Skeletal muscle satellite cell (primary cell): ENCODE results near the gene CLDN19.
"Not testable (repeated sequence)": the region's sequence is repeated elsewhere in the genome, so short reads cannot be mapped to it uniquely, and the experiment has no call there.

ENCODE experiments used
- H3K27me3 ChIP-seq: 2 replicates; pipeline ENCODE4 v1.7.0; 2013; ENCODE audit warnings: low read length; ENCODE audit not compliant: control insufficient read depth, insufficient read depth
- H3K36me3 ChIP-seq: 2 replicates; pipeline ENCODE4 v1.7.0; 2013; ENCODE audit warnings: mild to moderate bottlenecking, control low read depth, low read length; ENCODE audit not compliant: insufficient read depth
- H3K4me1 ChIP-seq: 2 replicates; pipeline ENCODE4 v1.7.0; 2013; ENCODE audit warnings: low read length; ENCODE audit not compliant: control insufficient read depth, insufficient read depth
- H3K4me2 ChIP-seq: 2 replicates; pipeline ENCODE4 v1.7.0; 2013; ENCODE audit warnings: mild to moderate bottlenecking, low read length
- H3K4me3 ChIP-seq: 2 replicates; pipeline ENCODE4 v1.7.0; 2013; ENCODE audit warnings: low read length
- H3K9ac ChIP-seq: 2 replicates; pipeline ENCODE4 v1.7.0; 2013; ENCODE audit warnings: mild to moderate bottlenecking, low read depth, low read length, moderate library complexity
- H3K9me3 ChIP-seq: replicated peaks from 2 replicates; pipeline ENCODE4 v1.7.0; 2013; ENCODE audit warnings: mild to moderate bottlenecking, control low read depth, low read length

Gene CLDN19

GRCh38 chr1:42721926-42722325 lies 18.1 kb downstream of the CLDN19 start:
- H3K9me3 ChIP-seq = no peaks in the 10 kb centered on the region
- H3K36me3 ChIP-seq = peaks cover 5% of the 10 kb centered on the region

GRCh38 chr1:42720868-42721267 lies 19.2 kb downstream of the CLDN19 start:
- Histone ChIP-seq H3K4me3 (no peak overlapping the region), H3K4me2 (no peak overlapping the region), H3K9ac (no peak overlapping the region), H3K27me3 (no peaks in the 10 kb centered on the region), H3K9me3 (no peaks in the 10 kb centered on the region), H3K36me3 (peaks cover 7% of the 10 kb centered on the region), H3K4me1 (no peaks in the 10 kb centered on the region)

More at GRCh38 chr1:42721926-42722325, 18.1 kb downstream of the CLDN19 start:
- Histone ChIP-seq H3K27me3 (no peaks in the 10 kb centered on the region), H3K9ac (no peak overlapping the region), H3K4me3 (no peak overlapping the region), H3K4me2 (no peak overlapping the region), H3K4me1 (no peaks in the 10 kb centered on the region)

- not testable (repeated sequence) for H3K4me3 ChIP-seq, H3K9ac ChIP-seq, H3K27me3 ChIP-seq, H3K9me3 ChIP-seq, H3K4me2 ChIP-seq, H3K4me1 ChIP-seq
- peaks cover 23% of the 10 kb centered on the region for H3K36me3 ChIP-seq
These were observed 25.6 kb downstream of the CLDN19 start for GRCh38 chr1:42714441-42714840.

- Histone ChIP-seq H3K4me1 (no peaks in the 10 kb centered on the region), H3K4me3 (no peak overlapping the region), H3K9ac (no peak overlapping the region), H3K9me3 (no peaks in the 10 kb centered on the region), H3K4me2 (no peak overlapping the region), H3K27me3 (no peaks in the 10 kb centered on the region), H3K36me3 (peaks cover 23% of the 10 kb centered on the region)
These were observed 26.7 kb downstream of the CLDN19 start for GRCh38 chr1:42713293-42713692.

- not testable (repeated sequence) for H3K4me1 ChIP-seq, H3K4me3 ChIP-seq, H3K9me3 ChIP-seq, H3K27me3 ChIP-seq, H3K4me2 ChIP-seq, H3K9ac ChIP-seq
- peaks cover 25% of the 10 kb centered on the region for H3K36me3 ChIP-seq
These were observed 27.2 kb downstream of the CLDN19 start for GRCh38 chr1:42712808-42713207.

GRCh38 chr1:42703888-42704464 lies 36.1 kb downstream of the CLDN19 start:
- peaks cover 77% of the 10 kb centered on the region for H3K36me3 ChIP-seq
- no peak overlapping the region for H3K9ac ChIP-seq
- no peak overlapping the region for H3K4me3 ChIP-seq
- H3K4me2 ChIP-seq = no peak overlapping the region
- H3K4me1 ChIP-seq = no peaks in the 10 kb centered on the region
- H3K27me3 ChIP-seq = no peaks in the 10 kb centered on the region
- no peaks in the 10 kb centered on the region for H3K9me3 ChIP-seq

- no peaks in the 10 kb centered on the region for H3K27me3 ChIP-seq
- H3K36me3 ChIP-seq = peaks cover 96% of the 10 kb centered on the region
- H3K9me3 ChIP-seq = no peaks in the 10 kb centered on the region
- no peak overlapping the region for H3K4me3 ChIP-seq
- no peak overlapping the region for H3K4me2 ChIP-seq
- H3K4me1 ChIP-seq = no peaks in the 10 kb centered on the region
- H3K9ac ChIP-seq = no peak overlapping the region
These were observed 40.0 kb downstream of the CLDN19 start for GRCh38 chr1:42700006-42700405.

- H3K4me1 ChIP-seq = no peaks in the 10 kb centered on the region
- peaks cover 90% of the 10 kb centered on the region for H3K36me3 ChIP-seq
- no peaks in the 10 kb centered on the region for H3K9me3 ChIP-seq
- H3K27me3 ChIP-seq = no peaks in the 10 kb centered on the region
- H3K4me2 ChIP-seq = no peak overlapping the region
- H3K4me3 ChIP-seq = no peak overlapping the region
- H3K9ac ChIP-seq = no peak overlapping the region
These were observed 41.8 kb downstream of the CLDN19 start for GRCh38 chr1:42698081-42698813.

- Histone ChIP-seq H3K9ac (no peak overlapping the region), H3K4me3 (no peak overlapping the region), H3K4me1 (peaks cover 10% of the 10 kb centered on the region), H3K36me3 (peaks cover 52% of the 10 kb centered on the region), H3K27me3 (no peaks in the 10 kb centered on the region), H3K4me2 (no peak overlapping the region), H3K9me3 (no peaks in the 10 kb centered on the region)
These were observed 47.1 kb downstream of the CLDN19 start for GRCh38 chr1:42692911-42693310.

- H3K9me3 ChIP-seq = no peaks in the 10 kb centered on the region
- H3K4me2 ChIP-seq = no peak overlapping the region
- H3K27me3 ChIP-seq = no peaks in the 10 kb centered on the region
- peaks cover 15% of the 10 kb centered on the region for H3K4me1 ChIP-seq
- H3K4me3 ChIP-seq = no peak overlapping the region
- H3K9ac ChIP-seq = no peak overlapping the region
- peaks cover 52% of the 10 kb centered on the region for H3K36me3 ChIP-seq
These were observed 47.6 kb downstream of the CLDN19 start for GRCh38 chr1:42692461-42692860.

GRCh38 chr1:42691157-42691498 lies 48.9 kb downstream of the CLDN19 start:
- no peaks in the 10 kb centered on the region for H3K27me3 ChIP-seq
- peaks cover 25% of the 10 kb centered on the region for H3K4me1 ChIP-seq
- H3K9me3 ChIP-seq = no peaks in the 10 kb centered on the region
- peaks cover 44% of the 10 kb centered on the region for H3K36me3 ChIP-seq
- H3K9ac ChIP-seq = no peak overlapping the region
- no peak overlapping the region for H3K4me3 ChIP-seq
- no peak overlapping the region for H3K4me2 ChIP-seq
